Naive thymus-derived CD4-positive, alpha-beta T cell (primary cell): ENCODE results near the gene PHGDH. TPM values are rescaled to one million over a fixed set of nuclear protein-coding genes. Genes with fewer than 3 reads are reported as not detected.

Experiments used
- polyA plus RNA-seq, 2 donors: library from polyadenylated mRNA; unstranded; fragments of 300-500 nt; fragmentation: Illumina TruSeq; gene quantifications; one replicate each; pipeline ENCODE4 v1.2.3, GENCODE V29; 2021
- total RNA-seq, 6 experiments: library from RNA in 5 of 6; stranded (reverse) in 5 of 6; gene quantifications; 1 replicate in 5 of 6; 2 replicates in 1 of 6; pipeline ENCODE4 v1.2.3 and lab custom pipeline; 2021 to 2026

The PHGDH gene
- total and polyA plus RNA-seq, 7 experiments from 2014 or later, result 6.9 to 79.5 (median 18.8) TPM

Other genes with a start within 250 kb of the PHGDH start
- not detected for gene HSD3B1, start 204.7 kb upstream of the PHGDH start, total RNA-seq
- not detected for gene HSD3B1, start 204.7 kb upstream of the PHGDH start, polyA plus RNA-seq
- 1 to 10 TPM in 1 of 5 experiments, under 1 TPM in 4; 0.08 to 2.1 (median 0.24) TPM for gene ZNF697, start 63.7 kb upstream of the PHGDH start, total RNA-seq
- not detected for gene ZNF697, start 63.7 kb upstream of the PHGDH start, polyA plus RNA-seq
- not detected for gene HMGCS2, start 57.0 kb downstream of the PHGDH start, total RNA-seq
- gene HMGCS2, start 57.0 kb downstream of the PHGDH start, polyA plus RNA-seq, result not detected
- gene REG4, start 99.5 kb downstream of the PHGDH start, total RNA-seq, result 1 to 10 TPM in 3 of 5 experiments, under 1 TPM in 1, not detected in 1; 0.37 to 4.9 (median 3.5) TPM
- gene REG4, start 99.5 kb downstream of the PHGDH start, polyA plus RNA-seq, result 1 to 10 TPM; 4.5 to 9.8 TPM
- gene ADAM30, start 184.6 kb downstream of the PHGDH start, total RNA-seq, result not detected
- gene ADAM30, start 184.6 kb downstream of the PHGDH start, polyA plus RNA-seq, result under 1 TPM in 1 of 2 donors, not detected in 1; 0.20 TPM